H1 (cell line): Measurements from ENCODE around the gene CCL1. TPM values are rescaled to one million over a fixed set of nuclear protein-coding genes. Genes with fewer than 3 reads are reported as not detected.

ENCODE experiments used
- EZH2 ChIP-seq: fragments of 200-600 bp; sonication (generic); IDR thresholded peaks from 2 replicates; pipeline ENCODE4 v1.7.1; 2012; ENCODE audit warnings: low read depth, mild to moderate bottlenecking, moderate library complexity, low read length, inconsistent platforms; ENCODE audit not compliant: severe bottlenecking
- NANOG ChIP-seq: IDR thresholded peaks from 2 replicates; pipeline ENCODE4 v1.6.1; 2011; ENCODE audit warnings: low read length, low read depth, mild to moderate bottlenecking, inconsistent platforms; ENCODE audit not compliant: insufficient read depth, poor library complexity, severe bottlenecking
- polyA plus RNA-seq, 7 experiments: library from polyadenylated mRNA; depleted of rRNA in 3 of 7; stranded (reverse) in 5 of 7; unstranded in 2 of 7; fragments of >200 nt in 5 of 7; fragments of 200-250 nt in 2 of 7; gene quantifications; 1 replicate in 5 of 7; 2 replicates in 1 of 7; 4 replicates in 1 of 7; pipeline versions ENCODE4 v1.2.1 to v1.2.3, GENCODE V29; 2011 to 2013; ENCODE audit warnings: missing spikeins in 2 of 7, mixed read lengths in 2 of 7
- total RNA-seq: library from RNA; stranded (reverse); fragmentation: NEBNext Ultra II Directional; extraction: Animal tissue kit (Norgen Biotek cat#: 25700); gene quantifications from 2 replicates; pipeline ENCODE4 v1.2.1, GENCODE V29; 2021

The CCL1 gene
- total and polyA plus RNA-seq, 2 of the 8 experiments (the other 6 are each of a cell fraction or from before 2014, with no cell fraction given), result not detected

GRCh38 chr17:34313164-34313563 is 49.9 kb downstream of the CCL1 start (continued):
- TF ChIP-seq EZH2 (no peak), NANOG (no peak)
